Activated CD8-positive, alpha-beta memory T cell treated with anti-CD3 and anti-CD28 coated beads for 24 hours (primary cell): Measurements from ENCODE around the gene AP1G2.
A peak's percentile ranks its signal among the peaks of the same experiment; 100 is the strongest.
"Not testable (repeated sequence)": the region's sequence is repeated elsewhere in the genome, so short reads cannot be mapped to it uniquely, and the experiment has no call there.

Source experiments
- DNase-seq: peaks from one replicate; pipeline ENCODE4 v3.0.0-alpha.2; 2020

AP1G2 gene

GRCh38 chr14:23567186-23568020 is at the start of gene AP1G2:
TSS of gene AP1G2 (minus strand) at chr14:23567791. CDS start at chr14:23567314, 477 bp downstream.
- peak; percentile 95 for DNase-seq

- no peak for DNase-seq
Measured at GRCh38 chr14:23615856-23616255, 48.3 kb upstream of the AP1G2 start.

- DNase-seq, result no peak
Measured at GRCh38 chr14:23614395-23614828, 46.8 kb upstream of the AP1G2 start.

DNA sequence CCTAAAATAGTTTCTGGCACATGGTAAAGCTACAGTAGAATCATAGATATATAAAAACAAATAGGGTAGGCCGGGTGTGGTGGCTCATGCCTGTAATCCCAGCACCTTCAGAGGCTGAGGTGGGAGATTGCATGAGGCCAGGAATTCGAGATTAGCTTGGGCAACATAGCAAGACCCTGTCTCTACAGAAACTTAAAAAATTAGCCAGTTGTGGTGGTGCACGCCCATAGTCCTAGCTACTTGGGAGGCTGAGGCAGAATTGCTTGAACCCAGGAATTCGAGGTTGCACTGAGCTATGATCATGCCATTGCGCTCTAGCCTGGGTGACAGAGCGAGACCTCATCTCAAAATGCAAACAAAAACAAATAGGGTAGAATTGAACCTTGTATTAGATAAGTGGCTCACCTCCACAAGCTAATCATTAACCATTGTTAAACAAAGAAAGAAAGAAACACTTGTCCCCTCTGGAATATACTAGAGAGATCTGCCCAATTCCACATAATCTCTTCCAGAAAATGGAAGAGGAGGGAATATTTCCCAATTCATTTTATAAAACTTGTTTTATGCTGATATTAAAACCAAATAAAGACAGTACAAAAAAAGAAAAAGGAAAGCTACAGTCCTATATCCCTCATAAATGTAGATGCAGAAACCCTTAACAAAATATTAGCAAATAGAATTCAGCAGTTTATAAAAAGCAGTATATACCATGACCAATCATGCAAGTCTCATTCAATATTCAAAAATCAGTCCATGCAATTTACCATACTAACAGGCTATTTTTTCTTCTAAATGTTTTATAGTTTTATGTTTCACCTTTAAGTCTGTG is 45.9 kb upstream of the AP1G2 start:
- DNase-seq, result no peak

GRCh38 chr14:23612802-23613201 is 45.2 kb upstream of the AP1G2 start:
- no peak for DNase-seq

DNA sequence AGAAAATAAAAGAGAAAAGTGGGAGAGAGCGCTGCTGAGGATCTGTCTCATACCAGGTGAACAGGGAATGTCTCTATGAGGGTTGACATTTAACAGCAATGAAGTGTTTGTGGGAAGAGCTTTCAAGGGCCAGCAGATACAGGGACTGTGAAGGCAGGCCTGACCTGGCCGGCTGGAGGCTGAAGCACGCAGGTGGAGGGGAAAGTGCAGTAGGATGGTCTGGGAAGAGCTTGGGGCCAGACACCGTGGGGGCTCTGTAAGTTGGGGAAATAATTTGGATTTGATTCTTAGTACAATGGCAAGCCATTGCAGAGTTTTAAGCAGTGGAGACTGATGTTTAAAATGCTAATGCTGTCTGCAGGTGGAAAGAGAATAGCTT is 44.8 kb upstream of the AP1G2 start:
- no peak for DNase-seq

DNA sequence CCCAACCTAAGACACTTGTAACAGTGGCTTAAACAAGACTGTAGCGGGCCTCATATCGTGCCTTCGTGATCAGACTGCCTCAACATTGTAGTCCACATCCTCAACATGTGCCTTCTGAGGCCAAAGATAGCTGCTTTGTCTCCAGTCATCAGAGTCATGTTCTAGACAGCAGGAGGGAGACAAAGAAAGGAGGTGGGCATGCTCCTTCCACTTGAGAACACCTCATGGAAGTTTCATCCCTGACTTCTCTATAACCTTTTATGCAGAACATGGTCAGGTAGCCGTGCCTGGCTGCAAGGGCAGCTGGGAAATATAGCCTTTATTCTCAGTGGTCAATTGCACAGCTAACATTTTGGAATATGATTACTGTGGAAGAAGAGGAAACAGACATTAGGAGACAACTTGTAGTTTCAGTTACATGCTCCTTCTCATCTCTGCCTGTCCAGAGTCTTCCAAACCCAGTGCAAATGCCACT is 43.3 kb upstream of the AP1G2 start:
- no peak for DNase-seq

DNA sequence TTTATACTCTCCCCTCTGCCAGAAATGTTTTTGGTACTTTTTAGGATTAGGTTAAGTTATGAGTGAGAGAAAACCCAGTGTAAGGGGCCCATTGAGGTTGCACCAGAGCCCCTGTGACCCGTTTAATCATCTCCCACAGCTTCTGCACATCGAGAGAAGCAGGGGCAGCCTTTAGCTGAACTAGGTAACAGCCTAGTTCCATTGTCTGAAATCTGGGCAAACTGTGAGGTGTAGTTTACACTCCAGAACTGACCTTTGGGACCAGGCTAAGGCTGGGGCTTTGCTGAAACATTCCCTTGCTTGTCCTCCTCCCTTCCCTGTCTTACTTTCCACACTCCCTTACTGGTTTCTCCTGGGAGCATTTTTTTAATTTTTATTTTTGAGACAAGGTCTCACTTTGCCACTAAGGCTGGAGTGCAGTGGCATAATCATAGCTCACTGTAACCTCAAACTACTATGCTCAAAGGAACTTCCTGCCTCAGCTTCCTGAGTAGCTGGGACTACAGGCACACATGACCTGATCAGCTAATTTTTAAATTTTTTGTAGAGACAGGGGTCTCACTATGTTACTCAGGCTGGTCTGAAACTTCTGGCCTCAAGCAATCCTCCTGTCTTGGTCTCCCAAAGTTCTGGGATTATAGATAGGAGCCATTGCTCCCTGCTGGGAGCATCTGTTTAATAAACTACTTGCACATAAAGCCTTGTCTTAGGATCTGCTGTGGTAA is 42.7 kb upstream of the AP1G2 start:
- no peak for DNase-seq

GRCh38 chr14:23609411-23610089 is 42.0 kb upstream of the AP1G2 start:
- not testable (repeated sequence) for DNase-seq

DNA sequence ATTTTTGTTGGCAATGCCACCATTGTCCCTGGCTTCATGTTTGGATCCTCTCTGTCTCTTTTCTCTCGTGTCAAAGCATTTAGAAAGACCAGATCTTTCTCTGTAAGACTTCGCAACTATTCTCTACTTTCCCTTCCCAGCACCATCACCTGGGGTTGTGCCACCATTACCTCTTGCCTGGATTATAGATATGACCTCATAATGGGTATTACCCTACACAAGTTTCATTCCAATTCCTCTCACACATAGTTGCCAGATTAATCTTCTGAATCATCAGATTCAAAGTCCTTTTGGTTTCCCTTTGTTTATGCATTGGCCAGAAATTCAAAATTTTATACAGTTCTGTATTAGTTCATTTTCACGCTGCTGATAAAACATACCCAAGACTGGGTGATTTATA is 41.4 kb upstream of the AP1G2 start:
- no peak for DNase-seq

GRCh38 chr14:23608454-23608853 is 40.9 kb upstream of the AP1G2 start:
- no peak for DNase-seq

GRCh38 chr14:23605931-23606585 is 38.5 kb upstream of the AP1G2 start:
- no peak for DNase-seq

DNA sequence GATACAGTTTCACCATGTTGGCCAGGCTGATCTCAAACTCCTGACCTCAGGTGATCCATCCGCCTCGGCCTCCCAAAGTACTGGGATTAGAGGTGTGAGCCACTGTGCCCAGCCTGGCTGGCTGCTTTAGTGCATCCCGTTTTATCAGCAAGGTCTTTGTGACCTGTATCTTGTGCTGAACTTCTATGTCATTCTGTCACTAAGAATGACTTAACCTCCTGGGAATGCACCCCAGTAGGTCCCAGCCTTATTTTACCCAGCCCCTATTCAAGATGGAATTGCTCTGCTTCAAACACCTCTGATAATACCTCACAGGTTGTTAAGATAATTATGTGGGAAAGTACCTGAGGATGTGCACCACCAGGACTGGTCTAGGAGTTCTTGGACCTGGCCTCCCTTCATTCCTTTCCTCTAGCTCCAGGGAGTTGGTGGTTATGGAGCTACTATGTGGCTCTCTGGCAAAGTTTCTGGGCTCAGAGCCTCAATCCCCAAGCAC is 37.1 kb upstream of the AP1G2 start:
- no peak for DNase-seq

GRCh38 chr14:23604148-23604547 is 36.6 kb upstream of the AP1G2 start:
- DNase-seq, result no peak

- no peak for DNase-seq
Measured at GRCh38 chr14:23603103-23603502, 35.5 kb upstream of the AP1G2 start.

- no peak for DNase-seq
Measured at GRCh38 chr14:23602181-23603095, 34.8 kb upstream of the AP1G2 start.

- no peak for DNase-seq
Measured at GRCh38 chr14:23601845-23602180, 34.2 kb upstream of the AP1G2 start.

DNA sequence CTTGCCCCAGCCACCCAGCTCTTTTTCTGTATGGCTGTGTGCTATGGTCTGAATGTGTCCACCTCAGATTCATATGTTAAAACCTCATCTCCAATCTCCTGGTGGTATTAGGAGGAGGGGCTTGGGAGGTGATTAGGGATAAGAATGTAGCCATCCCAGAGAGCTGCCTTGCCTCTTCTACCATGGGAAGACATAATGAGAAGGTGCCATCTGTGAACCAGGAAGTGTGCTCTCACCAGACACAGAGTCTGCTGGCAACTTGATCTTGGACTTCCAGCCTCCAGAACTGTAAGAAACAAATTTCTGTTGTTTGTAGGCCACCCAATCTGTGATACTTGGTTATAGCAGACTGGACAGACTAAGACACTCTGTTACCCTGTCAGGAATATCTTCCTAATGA is 33.8 kb upstream of the AP1G2 start:
- no peak for DNase-seq

- DNase-seq, result no peak
Measured at GRCh38 chr14:23600806-23601205, 33.2 kb upstream of the AP1G2 start.

DNA sequence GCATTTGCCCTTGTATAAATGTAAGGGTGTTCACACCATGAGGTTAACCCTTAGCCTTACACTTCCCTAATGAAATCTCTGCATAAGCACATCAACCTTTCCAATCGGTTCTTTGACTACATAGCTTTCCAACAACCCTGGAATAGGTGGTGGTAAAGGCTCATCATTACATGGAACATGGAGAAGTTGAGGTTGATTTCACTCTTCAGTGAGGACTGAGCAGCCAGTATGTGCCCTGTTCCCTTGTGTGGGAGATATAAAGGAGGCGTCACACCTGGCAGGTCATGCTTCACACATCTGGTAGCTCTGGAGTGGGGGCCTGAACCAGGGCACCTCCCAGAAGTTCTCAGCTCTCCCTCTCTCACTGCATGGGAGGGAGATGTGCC is 32.7 kb upstream of the AP1G2 start:
- no peak for DNase-seq

GRCh38 chr14:23594191-23594590 is 26.6 kb upstream of the AP1G2 start:
- DNase-seq, result not testable (repeated sequence)
